GM19372 (cell line): ENCODE results near the gene C5.
"Not testable (repeated sequence)": the region's sequence is repeated elsewhere in the genome, so short reads cannot be mapped to it uniquely, and the experiment has no call there.

Experiments used
- ATAC-seq: cut with Tn5 transposase; IDR thresholded peaks from one replicate; pipeline ENCODE4 v1.9.1; 2021; ENCODE audit warnings: mild to moderate bottlenecking, low read depth, moderate library complexity; ENCODE audit not compliant: unreplicated experiment

The C5 gene

GRCh38 chr9:121053544-121053943 is 3.5 kb upstream of the C5 start:
- ATAC-seq: no peak

- no peak for ATAC-seq
Observed at GRCh38 chr9:121048618-121049017, 1.5 kb downstream of the C5 start.

- no peak for ATAC-seq
Observed at GRCh38 chr9:121048175-121048574, 1.9 kb downstream of the C5 start.

- ATAC-seq: no peak
Observed at GRCh38 chr9:121038804-121039203, 11.3 kb downstream of the C5 start.

GRCh38 chr9:121038362-121038761 is 11.7 kb downstream of the C5 start:
- ATAC-seq: no peak

GRCh38 chr9:121035717-121036116 is 14.4 kb downstream of the C5 start:
- ATAC-seq: not testable (repeated sequence)

- ATAC-seq: no peak
Observed at GRCh38 chr9:121034529-121034928, 15.5 kb downstream of the C5 start.

GRCh38 chr9:121029469-121029868 is 20.6 kb downstream of the C5 start:
- no peak for ATAC-seq

GRCh38 chr9:121028285-121028684 is 21.8 kb downstream of the C5 start:
- not testable (repeated sequence) for ATAC-seq

- ATAC-seq: no peak
Observed at GRCh38 chr9:121026768-121027167, 23.3 kb downstream of the C5 start.

GRCh38 chr9:121026260-121026691 is 23.8 kb downstream of the C5 start:
- ATAC-seq: no peak

- no peak for ATAC-seq
Observed at GRCh38 chr9:121024237-121024636, 25.8 kb downstream of the C5 start.

- no peak for ATAC-seq
Observed at GRCh38 chr9:121023064-121023463, 27.0 kb downstream of the C5 start.

- no peak for ATAC-seq
Observed at GRCh38 chr9:121021301-121021700, 28.8 kb downstream of the C5 start.

- ATAC-seq: no peak
Observed at GRCh38 chr9:121019273-121019672, 30.8 kb downstream of the C5 start.

- ATAC-seq: no peak
Observed at GRCh38 chr9:121013911-121014310, 36.2 kb downstream of the C5 start.

- no peak for ATAC-seq
Observed at GRCh38 chr9:121009650-121010049, 40.4 kb downstream of the C5 start.

- ATAC-seq: no peak
Observed at GRCh38 chr9:120999317-120999716, 50.8 kb downstream of the C5 start.

- no peak for ATAC-seq
Observed at GRCh38 chr9:120998111-120998510, 52.0 kb downstream of the C5 start.

- ATAC-seq: no peak
Observed at GRCh38 chr9:120997502-120997901, 52.6 kb downstream of the C5 start.

- ATAC-seq: no peak
Observed at GRCh38 chr9:120996409-120996808, 53.7 kb downstream of the C5 start.

GRCh38 chr9:120989065-120989464 is 61.0 kb downstream of the C5 start:
- no peak for ATAC-seq

GRCh38 chr9:120985819-120986222 is 64.3 kb downstream of the C5 start:
- no peak for ATAC-seq
